Panc1 (cell line): Measurements from ENCODE around the gene FRMD4A.

Source experiments
- REST ChIP-seq, 2 experiments: IDR thresholded peaks; 2 replicates each; pipeline ENCODE4 v1.6.1; 2011 to 2012; ENCODE audit warnings: low read depth in 2 of 2, control low read depth in 1 of 2, low read length in 1 of 2, mild to moderate bottlenecking in 1 of 2, moderate library complexity in 1 of 2; ENCODE audit not compliant: insufficient read depth in 1 of 2
- SIN3A ChIP-seq: IDR thresholded peaks from 2 replicates; pipeline ENCODE4 v1.6.1; 2012; ENCODE audit warnings: low read depth, mild to moderate bottlenecking, low read length, moderate library complexity, borderline replicate concordance; ENCODE audit not compliant: insufficient read depth
- TF ChIP-seq, protein P1 (sequence below): fragments of 450-650 bp; IDR thresholded peaks from 2 replicates; pipeline ENCODE4 v1.5.1; 2017; ENCODE audit warnings: mild to moderate bottlenecking

GRCh38 chr10:14261336-14261735, 69.4 kb downstream of the FRMD4A start:
- TF ChIP-seq REST (IDR thresholded peaks at IDR 0.05; ENCODE audit: insufficient read depth in 1 of 2, low read depth in 2 of 2, low read length in 1 of 2): no peak
- TF ChIP-seq, protein P1, sequence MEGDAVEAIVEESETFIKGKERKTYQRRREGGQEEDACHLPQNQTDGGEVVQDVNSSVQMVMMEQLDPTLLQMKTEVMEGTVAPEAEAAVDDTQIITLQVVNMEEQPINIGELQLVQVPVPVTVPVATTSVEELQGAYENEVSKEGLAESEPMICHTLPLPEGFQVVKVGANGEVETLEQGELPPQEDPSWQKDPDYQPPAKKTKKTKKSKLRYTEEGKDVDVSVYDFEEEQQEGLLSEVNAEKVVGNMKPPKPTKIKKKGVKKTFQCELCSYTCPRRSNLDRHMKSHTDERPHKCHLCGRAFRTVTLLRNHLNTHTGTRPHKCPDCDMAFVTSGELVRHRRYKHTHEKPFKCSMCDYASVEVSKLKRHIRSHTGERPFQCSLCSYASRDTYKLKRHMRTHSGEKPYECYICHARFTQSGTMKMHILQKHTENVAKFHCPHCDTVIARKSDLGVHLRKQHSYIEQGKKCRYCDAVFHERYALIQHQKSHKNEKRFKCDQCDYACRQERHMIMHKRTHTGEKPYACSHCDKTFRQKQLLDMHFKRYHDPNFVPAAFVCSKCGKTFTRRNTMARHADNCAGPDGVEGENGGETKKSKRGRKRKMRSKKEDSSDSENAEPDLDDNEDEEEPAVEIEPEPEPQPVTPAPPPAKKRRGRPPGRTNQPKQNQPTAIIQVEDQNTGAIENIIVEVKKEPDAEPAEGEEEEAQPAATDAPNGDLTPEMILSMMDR: no peak
- TF ChIP-seq SIN3A: no peak
